Activated effector memory CD4-positive, alpha-beta T cell treated with Interleukin-2 at 50 U/mL for 16 hours (primary cell): ENCODE results near the gene YDJC.
"Not testable (repeated sequence)": the region's sequence is repeated elsewhere in the genome, so short reads cannot be mapped to it uniquely, and the experiment has no call there.

Source experiments
- DNase-seq: peaks from one replicate; pipeline ENCODE4 v3.0.0-alpha.2; 2020

YDJC gene

GRCh38 chr22:21603973-21604372, 25.8 kb downstream of the YDJC start:
- no peak for DNase-seq

- DNase-seq = no peak
Observed at GRCh38 chr22:21602579-21602978, 27.2 kb downstream of the YDJC start.

- DNase-seq = no peak
Observed at GRCh38 chr22:21599053-21599893, 30.5 kb downstream of the YDJC start.

GRCh38 chr22:21598302-21598701, 31.5 kb downstream of the YDJC start:
- DNase-seq = no peak

- DNase-seq = not testable (repeated sequence)
Observed at GRCh38 chr22:21596356-21597135, 33.3 kb downstream of the YDJC start.

- no peak for DNase-seq
Observed at GRCh38 chr22:21594865-21595452, 34.9 kb downstream of the YDJC start.

GRCh38 chr22:21593406-21594232, 36.2 kb downstream of the YDJC start:
- no peak for DNase-seq

- DNase-seq = no peak
Observed at GRCh38 chr22:21592422-21592821, 37.4 kb downstream of the YDJC start.

- DNase-seq = no peak
Observed at GRCh38 chr22:21591695-21592094, 38.1 kb downstream of the YDJC start.

GRCh38 chr22:21590809-21591641, 38.8 kb downstream of the YDJC start:
- no peak for DNase-seq

GRCh38 chr22:21589396-21589795, 40.4 kb downstream of the YDJC start:
- DNase-seq = no peak

GRCh38 chr22:21587803-21588611, 41.8 kb downstream of the YDJC start:
- DNase-seq = no peak

- DNase-seq = no peak
Observed at GRCh38 chr22:21585389-21585788, 44.4 kb downstream of the YDJC start.

GRCh38 chr22:21582801-21583740, 46.8 kb downstream of the YDJC start:
- no peak for DNase-seq

GRCh38 chr22:21581009-21581713, 48.7 kb downstream of the YDJC start:
- DNase-seq = not testable (repeated sequence)

- not testable (repeated sequence) for DNase-seq
Observed at GRCh38 chr22:21580623-21581007, 49.2 kb downstream of the YDJC start.

GRCh38 chr22:21579474-21579851, 50.4 kb downstream of the YDJC start:
- DNase-seq = no peak
